GM11168 (cell line): ENCODE data around the gene PDE4B.

Source experiments
- in situ Hi-C: fragments of 300-500 bp; cut with MboI; formaldehyde crosslinking; loops from one replicate; pipeline ENCODE4 v1.12.0; 2022; ENCODE audit warnings: low sequenced_read_pairs; ENCODE audit not compliant: unreplicated experiment

PDE4B gene

GRCh38 chr1:66160719-66161118, 368.0 kb downstream of the PDE4B start:
- in situ Hi-C loops, result no loop called here

- in situ Hi-C loops, result no loop called here
Measured at GRCh38 chr1:66166753-66167152, 374.1 kb downstream of the PDE4B start.

GRCh38 chr1:66167267-66167666, 374.6 kb downstream of the PDE4B start:
- in situ Hi-C loops, result no loop called here

GRCh38 chr1:66168467-66168887, 375.8 kb downstream of the PDE4B start:
- in situ Hi-C loops, result no loop called here

- in situ Hi-C loops, result no loop called here
Measured at GRCh38 chr1:66168948-66169671, 376.4 kb downstream of the PDE4B start.

GRCh38 chr1:66172272-66172671, 379.6 kb downstream of the PDE4B start:
- in situ Hi-C loops, result no loop called here

GRCh38 chr1:66175098-66175497, 382.4 kb downstream of the PDE4B start:
- in situ Hi-C loops, result no loop called here

- in situ Hi-C loops, result no loop called here
Measured at GRCh38 chr1:66175581-66175980, 382.9 kb downstream of the PDE4B start.

GRCh38 chr1:66176012-66176715, 383.5 kb downstream of the PDE4B start:
- in situ Hi-C loops, result no loop called here

GRCh38 chr1:66176832-66177231, 384.1 kb downstream of the PDE4B start:
- in situ Hi-C loops, result no loop called here

GRCh38 chr1:66177510-66177909, 384.8 kb downstream of the PDE4B start:
- in situ Hi-C loops, result no loop called here

GRCh38 chr1:66182026-66182425, 389.3 kb downstream of the PDE4B start:
- in situ Hi-C loops, result no loop called here

GRCh38 chr1:66182551-66183178, 390.0 kb downstream of the PDE4B start:
- in situ Hi-C loops, result no loop called here

- in situ Hi-C loops, result no loop called here
Measured at GRCh38 chr1:66183400-66183799, 390.7 kb downstream of the PDE4B start.

GRCh38 chr1:66197120-66197519, 404.4 kb downstream of the PDE4B start:
- in situ Hi-C loops, result no loop called here

GRCh38 chr1:66197785-66198184, 405.1 kb downstream of the PDE4B start:
- in situ Hi-C loops, result no loop called here

GRCh38 chr1:66206563-66207144, 414.0 kb downstream of the PDE4B start:
- in situ Hi-C loops, result no loop called here

- in situ Hi-C loops, result no loop called here
Measured at GRCh38 chr1:66207484-66207883, 414.8 kb downstream of the PDE4B start.

GRCh38 chr1:66208632-66209031, 415.9 kb downstream of the PDE4B start:
- in situ Hi-C loops, result no loop called here

- in situ Hi-C loops, result no loop called here
Measured at GRCh38 chr1:66210635-66211244, 418.0 kb downstream of the PDE4B start.

- in situ Hi-C loops, result no loop called here
Measured at GRCh38 chr1:66211521-66211920, 418.8 kb downstream of the PDE4B start.
